ENCODE results near the gene MOB3B. TPM values are rescaled to one million over a fixed set of nuclear protein-coding genes. Genes with fewer than 3 reads are reported as not detected.
"Not testable (repeated sequence)": the region's sequence is repeated elsewhere in the genome, so short reads cannot be mapped to it uniquely, and the experiment has no call there.

MOB3B gene
- total RNA-seq, 1 donor from 2014 or later, result 0.99 TPM

DNA sequence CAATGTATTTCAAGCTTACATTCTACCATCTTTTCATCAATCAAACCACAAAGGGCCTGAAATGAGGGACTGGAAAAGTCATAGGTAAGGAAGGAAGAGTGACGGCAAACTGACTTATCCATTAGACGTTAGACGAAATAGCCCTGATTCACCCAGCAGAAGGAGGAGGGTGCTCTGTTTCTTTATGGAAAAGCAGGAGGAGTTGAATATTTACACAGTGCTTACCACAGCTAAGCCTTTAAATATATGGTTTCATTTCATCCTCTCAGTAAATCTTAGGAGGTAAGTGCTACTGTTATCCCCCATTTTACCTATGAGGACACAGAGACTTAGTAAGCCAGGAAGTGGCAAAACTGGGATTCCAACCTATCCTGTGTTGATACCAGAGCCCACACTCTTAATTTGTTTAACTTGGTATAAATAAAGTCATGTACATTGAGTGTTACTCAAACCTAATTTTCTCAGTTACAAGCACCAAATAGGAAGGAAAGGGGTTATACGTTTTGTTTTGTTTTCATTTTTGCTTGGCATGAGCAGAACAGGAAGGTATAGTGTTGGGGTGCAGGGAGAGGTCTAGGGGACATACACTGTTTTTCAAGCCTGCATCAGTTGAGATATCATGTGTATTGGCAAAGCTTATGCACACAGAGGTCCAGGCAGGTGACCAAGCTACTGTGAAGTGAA lies 103.6 kb downstream of the MOB3B start:
- DNase-seq (ENCODE audit: low read depth in 2 of 2), result no peak

DNA sequence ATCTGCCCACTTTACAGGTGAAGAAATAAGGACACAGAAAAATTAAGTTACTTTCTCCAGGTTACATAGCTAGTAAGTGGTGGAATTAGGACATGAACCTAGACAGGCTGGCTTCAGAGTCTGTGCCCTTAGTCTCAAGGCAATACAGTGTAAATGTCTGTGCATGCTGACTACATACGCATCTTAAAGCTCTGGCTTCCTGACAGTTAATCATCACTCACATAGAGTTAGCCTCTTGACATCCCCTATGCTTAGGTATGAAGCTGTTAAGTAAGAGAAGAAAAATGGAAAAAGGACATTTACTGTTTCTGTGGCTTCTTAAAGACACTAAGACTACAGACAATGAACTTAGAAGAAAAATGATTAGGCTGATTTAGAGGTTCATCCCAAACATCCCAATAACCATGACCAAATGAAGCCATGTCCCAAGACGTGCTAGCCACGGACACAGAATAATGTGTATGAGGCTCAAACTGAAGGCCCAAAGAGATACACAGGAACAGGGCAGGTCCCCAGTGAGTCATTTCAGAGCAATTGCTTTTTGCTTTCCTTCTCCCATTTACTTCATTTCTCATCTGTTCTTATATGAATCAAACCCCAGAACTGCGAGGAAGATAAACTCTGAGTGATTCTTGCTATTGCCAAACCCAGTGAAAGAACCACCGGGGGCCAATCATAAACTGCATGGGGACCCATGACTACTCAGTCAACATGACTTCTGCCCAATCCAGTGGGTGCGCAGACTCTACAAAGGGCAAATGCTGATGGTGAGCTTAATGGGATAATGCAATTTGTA lies 105.5 kb downstream of the MOB3B start:
- DNase-seq (ENCODE audit: low read depth in 2 of 2), result no peak

DNA sequence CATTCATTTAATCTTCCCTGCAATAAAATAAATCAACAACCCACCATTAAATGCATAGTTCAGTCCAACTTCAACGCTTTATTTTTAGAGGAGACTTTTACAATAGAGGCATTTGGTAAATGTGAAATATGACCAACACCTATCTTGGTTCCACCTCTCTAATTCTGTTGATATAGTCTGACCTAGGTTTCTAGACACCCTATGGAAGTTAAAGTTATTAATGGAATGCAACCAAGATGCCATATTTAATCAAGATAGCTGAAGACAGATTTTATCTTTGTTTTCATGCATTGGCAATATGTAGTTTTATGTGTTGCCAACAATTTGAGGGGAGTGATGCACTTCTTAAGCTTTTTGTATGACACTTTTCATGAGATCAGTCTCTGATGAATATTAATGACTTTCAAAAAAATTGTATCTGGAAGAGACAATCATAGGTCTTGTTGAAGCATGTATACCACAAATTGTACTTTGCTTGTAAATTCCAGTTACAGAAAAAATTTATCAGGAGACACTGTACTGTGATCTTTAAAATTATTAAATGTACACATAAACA lies 107.3 kb downstream of the MOB3B start:
- no peak for DNase-seq (ENCODE audit: low read depth in 2 of 2)

DNA sequence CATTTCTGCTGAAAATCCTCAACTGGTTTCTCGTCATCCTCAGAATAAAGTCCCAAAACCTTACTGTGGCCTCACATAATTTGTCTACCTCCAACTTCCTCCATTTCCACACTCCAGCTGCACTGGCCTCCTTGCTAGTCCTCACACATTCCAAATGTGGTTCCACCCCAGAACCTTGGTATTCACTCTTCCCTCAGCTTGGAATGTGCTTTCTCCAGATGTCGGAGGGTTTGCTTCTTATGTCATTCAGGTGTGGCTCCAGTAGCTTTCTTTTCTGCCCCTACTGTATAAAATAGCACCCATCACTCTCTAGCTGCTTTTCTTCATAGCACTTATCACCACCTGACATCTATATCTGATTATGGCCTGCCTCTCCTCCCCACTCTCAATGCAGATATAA lies 108.0 kb downstream of the MOB3B start:
- DNase-seq (ENCODE audit: low read depth in 2 of 2), result no peak

DNA sequence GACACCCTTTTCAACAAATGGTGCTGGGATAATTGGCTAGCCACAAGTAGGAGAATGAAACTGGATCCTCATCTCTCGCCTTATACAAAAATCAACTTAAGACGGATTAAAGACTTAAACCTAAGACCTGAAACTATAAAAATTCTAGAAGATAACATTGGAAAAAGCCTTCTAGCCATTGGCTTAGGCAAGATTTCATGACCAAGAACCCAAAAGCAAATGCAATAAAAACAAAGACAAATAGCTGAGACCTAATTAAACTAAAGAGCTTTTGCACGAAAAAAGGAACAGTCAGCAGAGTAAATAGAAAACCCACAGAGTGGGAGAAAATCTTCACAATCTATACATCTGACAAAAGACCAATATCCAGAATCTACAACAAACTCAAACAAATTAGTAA lies 110.1 kb downstream of the MOB3B start:
- not testable (repeated sequence) for DNase-seq (ENCODE audit: low read depth in 2 of 2)

DNA sequence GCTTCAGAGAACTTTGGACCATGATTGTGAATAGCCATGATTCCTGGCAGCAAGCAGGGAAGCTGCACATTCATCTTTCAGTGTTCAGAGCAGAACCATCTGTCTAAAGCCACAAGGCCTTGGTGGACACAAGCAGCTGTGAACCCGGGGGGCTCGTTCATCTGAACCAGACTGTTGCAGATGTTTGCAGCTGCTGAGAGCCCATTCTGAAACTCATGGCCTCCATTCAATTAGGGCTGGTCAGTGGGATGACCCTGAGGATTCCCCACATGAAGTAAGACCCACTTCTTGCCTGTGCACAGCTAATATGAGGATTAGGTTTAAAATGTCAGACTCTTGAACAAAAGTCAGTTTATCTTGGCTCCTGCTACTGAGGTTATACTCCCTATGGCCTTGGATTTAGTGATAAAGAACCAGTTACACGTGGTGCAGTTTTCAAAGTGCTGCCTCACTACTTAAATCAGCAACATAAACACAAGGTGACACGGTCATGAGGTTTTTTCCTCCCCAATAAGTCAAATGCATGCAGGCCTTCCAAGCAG lies 115.3 kb downstream of the MOB3B start:
- no peak for DNase-seq (ENCODE audit: low read depth in 2 of 2)

DNA sequence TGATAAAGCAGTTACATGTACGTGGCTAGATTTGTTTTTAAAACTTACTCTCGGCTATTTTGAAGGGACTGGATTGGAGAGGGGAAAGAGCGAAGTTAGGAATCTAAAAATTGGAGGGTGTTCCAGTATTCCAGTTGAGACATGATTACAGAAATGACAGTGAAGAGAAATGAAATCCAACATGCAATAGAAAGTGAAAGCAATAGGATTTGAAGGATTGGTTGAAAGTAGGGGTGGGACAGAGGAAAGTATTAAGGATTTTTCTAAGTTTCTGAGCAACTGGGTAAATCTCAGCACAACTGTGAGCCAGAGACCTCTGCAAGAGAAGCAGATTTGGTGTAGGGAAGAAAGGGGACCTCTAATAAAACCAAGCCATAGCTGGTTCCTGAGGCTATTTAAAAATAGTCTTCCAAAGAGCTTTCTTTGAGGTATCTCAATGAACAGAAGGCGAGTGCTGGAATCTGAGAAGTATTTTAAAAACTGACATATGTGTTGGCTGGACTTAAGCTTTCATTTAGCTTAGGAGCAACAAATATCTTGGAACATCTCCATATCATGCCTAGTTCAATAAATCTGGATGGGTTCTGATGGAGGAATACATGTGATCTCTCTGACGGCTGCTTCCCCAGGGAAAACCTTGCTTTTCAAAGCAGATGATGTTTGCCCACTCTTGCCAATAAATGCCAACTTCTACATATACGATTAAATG lies 115.9 kb downstream of the MOB3B start:
- no peak for DNase-seq (ENCODE audit: low read depth in 2 of 2)

DNA sequence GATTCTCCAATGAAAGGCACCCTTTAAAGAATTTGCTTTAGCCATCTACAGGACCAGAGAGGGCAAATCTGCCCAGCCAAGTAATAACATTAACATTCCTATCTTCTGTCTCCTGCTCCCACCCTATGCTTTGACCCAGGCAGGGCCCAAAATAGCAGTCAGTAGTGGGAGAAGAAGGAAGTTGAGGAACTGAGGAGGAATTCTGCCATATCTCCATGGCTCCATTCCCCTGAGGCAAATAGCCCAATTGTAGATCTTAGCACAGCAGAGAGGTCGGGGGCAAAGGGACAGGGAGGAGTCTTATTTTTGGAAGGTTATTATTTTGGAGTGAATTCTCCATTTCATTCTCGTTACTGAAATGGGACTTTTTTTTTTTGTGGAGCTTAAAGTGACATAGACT lies 116.7 kb downstream of the MOB3B start:
- DNase-seq (ENCODE audit: low read depth in 2 of 2), result no peak

DNA sequence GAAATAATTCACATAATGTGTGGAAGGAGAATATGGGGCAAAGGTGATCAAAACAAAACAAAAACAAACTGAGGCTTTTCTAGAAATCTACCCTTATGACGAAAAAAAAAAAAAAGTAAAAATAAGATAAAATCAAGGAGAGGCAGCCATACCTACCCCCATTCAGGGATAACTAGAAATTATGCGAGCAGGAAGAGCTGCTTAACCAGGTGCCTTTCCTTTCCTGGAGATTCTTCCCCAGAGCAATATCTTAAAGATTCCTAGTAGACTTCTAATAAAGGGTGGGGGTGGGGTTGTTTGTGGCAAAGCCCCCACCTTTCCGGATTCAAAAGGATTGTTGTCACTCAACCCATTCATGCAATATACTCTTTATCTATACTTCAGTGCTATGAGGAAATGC lies 117.5 kb downstream of the MOB3B start:
- DNase-seq (ENCODE audit: low read depth in 2 of 2), result no peak

DNA sequence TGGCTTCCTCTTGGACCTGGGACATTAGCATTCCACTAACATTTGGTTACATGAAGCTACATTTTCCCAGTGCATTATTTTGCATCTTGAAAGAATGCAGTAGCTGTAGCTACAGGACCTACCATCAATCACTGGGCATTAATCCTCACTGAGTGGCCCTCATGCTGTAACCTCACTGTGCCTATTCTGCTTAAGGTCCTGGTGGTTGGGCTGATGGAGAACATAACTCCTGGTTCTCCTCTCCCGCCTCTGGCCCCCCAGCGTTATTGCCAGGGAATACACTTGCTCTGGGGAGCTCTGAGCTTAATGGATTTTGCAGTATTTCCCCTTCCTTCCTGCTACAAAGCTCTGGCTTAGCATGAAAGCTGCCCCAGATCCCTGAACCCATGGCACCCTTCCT lies 121.1 kb downstream of the MOB3B start:
- peak in 1 of 2 donors; percentile 24 for DNase-seq (ENCODE audit: low read depth in 2 of 2)

DNA sequence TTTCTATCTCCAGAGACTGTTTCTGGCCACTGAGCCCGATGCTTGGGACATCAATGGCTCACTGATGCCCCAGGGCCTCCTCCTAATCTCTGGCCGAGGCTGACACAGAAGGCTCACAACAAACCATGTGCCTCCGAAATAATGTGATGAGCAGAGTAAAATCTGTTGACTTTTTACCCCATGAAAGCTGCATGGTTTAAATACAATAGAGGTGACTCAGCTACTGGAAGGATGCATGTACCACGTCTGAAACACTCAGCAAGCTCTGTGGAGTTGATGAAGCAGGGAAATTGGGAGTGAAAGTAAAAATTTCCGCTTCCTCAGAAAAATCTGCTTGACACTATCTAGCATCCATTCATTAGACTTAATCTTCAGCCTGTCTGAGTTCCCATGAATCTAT lies 121.6 kb downstream of the MOB3B start:
- DNase-seq (ENCODE audit: low read depth in 2 of 2), result peak; percentile 4 to 27

DNA sequence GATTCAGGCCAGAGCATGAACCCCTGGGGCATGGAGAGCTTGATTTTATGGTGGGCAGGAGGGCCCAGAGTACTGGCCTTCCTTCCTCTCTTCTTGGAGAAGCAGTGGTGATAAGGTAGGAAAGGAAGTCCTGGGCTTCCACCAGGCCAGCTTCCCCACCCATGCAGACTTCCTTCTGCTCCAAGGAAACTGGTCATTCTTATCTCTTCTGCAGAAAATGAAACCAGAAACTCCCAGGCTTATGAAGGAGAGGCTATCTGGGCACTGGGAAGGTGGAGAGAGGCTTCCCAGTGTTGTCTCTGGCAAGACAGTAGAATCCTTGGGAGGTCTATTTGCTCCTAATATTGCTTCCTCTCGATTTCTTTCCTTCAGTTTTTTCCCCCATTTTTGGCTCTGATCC lies 122.1 kb downstream of the MOB3B start:
- no peak for DNase-seq (ENCODE audit: low read depth in 2 of 2)

DNA sequence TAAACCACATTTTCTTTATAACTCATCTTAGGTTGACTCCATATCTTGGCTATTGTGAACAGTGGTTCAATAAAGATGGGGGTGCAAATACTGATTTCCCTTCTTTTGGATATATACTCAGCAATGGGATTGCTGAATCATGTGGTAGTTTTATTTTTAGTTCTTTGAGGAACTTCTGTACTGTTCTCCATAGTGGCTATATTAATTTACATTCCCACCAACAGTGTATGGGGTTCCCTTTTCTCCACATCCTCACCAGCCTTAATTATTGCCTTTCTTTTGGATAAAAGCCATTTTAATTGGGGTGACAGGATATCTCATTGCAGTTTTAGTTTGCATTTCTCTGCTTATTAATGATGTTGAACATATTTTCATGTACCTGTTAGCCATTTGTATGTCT lies 125.0 kb downstream of the MOB3B start:
- DNase-seq (ENCODE audit: low read depth in 2 of 2), result no peak

DNA sequence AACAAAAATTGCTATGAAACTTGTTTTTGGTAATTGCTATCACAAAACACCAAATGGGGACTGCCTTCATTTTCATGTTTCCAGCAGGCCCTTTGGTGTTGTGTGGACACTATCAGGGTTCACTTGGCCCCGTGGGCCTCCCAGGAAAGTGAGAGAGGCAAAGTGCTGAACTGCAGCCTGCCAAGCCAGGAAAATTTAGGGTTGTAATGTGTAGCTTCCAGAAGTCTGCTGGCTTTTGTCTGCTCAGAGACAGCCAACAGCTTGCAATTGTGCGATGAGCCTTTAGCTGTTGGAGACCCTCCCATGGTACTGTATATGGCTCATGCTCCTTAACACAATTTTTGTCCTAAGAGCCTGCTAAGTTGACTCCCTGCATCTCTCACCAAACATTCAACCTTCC lies 127.0 kb downstream of the MOB3B start:
- DNase-seq (ENCODE audit: low read depth in 2 of 2), result no peak

DNA sequence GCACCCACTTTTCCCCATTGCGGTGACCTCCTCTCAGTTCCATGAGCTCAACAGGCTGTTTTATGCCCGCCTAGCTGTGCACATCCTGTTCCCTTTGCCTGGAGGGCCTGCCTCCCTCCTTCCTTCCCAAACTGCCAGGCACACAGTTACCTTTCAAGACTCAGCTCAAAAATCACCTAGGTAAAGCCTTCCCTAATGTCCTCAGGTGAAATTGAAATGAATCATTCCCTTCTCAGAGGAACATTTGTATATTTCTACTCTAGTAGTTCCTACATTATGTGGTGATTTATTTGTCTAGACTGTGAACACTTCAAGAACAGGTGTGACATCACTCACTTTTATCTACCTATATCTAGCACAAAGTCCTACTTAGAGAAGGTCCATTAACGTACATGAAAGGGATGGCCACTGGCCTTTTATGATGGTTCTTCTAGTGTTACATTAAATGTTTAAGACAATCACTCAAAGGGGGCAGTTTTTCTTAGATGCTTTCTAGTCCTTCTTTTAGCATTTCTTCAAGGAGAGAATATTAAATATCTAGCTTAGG lies 129.2 kb downstream of the MOB3B start:
- DNase-seq (ENCODE audit: low read depth in 2 of 2), result no peak

DNA sequence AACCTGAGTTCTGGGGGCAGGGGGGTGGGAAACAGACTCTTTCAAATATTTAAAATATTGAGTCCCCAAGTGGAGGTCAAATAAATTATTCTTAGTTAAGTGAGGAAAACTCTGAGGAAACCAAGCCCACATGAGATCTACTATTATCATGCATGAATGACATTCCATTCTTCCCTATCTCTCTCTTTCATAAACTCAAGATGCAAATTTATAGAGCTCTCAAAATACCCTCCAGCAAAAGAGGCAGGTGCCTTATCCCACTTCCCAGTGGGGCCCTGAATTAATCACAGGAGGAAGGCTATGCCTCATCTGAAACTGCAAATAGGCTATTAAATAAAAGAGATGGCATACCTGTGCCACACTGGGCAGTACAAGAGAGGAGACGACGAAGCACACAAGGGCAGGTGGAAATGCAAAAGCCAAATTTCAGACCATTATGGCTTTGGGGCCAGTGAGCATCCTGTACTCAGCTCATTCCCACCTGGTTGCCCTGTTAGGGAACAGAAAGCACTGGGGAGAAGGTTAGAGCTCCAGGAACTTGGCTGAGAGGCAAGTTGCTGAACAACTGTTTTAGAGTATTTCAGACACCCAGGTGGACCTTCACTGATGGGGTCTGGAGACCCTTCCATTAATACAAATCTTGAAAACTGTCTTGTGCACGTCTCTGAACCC lies 130.5 kb downstream of the MOB3B start:
- no peak for DNase-seq (ENCODE audit: low read depth in 2 of 2)

DNA sequence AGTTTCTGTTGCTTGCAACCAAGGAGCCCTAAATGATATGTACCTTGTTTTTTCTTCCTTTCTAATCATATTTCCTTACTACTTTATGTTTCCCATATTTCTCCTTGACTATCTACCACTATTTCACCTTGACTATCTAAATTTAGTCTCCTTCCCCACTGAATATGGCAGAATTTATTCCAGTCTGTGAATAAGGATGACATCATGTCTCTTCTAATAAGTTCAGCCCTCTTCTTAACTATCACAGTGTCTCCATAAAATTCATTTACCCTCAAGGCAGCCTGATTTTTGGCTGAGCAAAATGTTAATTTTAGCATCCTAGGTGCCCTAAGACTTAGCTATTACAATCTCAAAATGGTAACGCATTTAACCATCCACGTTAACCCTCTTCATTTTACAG lies 133.1 kb downstream of the MOB3B start:
- no peak for DNase-seq (ENCODE audit: low read depth in 2 of 2)

DNA sequence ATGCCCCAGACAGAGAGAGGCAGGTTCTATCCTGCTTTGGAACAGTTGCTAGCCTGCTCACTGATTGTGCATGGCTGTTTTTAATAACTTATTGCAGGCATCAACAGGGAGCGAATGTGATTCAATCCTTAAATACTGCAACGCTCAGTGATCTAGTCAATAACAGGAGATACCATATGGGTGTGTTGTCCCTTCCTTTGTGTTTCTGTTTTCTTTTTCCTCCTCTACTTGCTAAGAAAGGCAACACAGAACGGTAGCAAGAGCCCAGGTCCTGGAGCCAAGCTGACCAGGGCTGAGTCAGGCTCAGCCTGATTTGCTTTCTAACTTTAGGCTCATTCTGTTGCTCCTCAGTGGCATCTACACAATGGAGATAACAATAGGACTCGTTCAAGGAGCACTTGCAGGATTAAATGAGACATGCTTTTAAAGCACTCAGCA lies 134.1 kb downstream of the MOB3B start:
- DNase-seq (ENCODE audit: low read depth in 2 of 2), result no peak

DNA sequence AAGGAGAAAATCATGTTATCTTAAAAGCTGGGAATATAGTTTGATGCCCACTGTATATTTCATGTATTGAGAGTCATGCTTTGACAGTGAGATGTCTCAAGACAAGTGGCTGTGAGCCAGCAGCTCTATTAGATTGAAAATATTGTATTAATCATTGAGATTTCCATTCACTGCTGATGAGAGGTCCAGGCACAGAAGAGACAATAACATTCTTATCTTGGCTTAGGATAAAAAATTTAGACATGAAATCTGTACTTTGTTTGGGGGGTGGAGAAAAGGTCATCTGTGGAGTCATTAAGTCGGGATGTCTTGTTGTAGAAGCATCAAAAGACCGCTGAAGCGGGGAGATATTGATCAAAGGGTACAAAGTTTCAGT lies 134.8 kb downstream of the MOB3B start:
- no peak for DNase-seq (ENCODE audit: low read depth in 2 of 2)

DNA sequence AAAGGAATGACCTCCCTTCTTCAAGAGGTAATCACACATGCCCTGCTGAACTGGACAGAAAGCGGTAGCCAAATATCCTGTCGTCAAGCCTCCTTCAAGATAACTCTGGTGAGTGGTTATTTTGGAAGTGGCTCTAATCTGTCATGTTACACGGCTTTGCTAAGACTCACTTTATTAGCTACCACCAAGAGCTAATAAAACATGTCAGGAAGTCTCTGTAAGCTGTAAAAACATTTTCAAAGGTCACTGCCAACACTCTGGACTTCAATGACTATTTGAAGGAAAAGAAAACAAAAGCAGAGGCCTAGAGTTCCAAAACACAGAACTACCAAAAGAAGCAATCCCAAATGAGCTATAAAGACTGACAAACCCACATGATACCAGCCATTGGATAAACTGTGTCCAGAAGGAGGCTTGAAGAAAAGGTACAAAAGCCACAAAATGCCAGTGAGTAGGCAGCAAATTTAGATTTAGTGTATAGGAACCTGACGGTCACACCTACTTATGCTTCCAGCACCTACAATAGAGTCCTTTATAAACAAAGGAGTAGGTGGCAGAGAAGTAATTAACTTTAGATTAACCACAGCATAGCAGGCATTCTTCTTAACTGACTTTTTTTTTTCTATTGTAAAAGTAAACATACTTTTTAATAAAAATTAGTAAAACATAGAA lies 135.3 kb downstream of the MOB3B start:
- DNase-seq (ENCODE audit: low read depth in 2 of 2), result peak; percentile 13 to 88
